GM12875 (cell line): Measurements from ENCODE around the gene MIXL1.
"Not testable (repeated sequence)": the region's sequence is repeated elsewhere in the genome, so short reads cannot be mapped to it uniquely, and the experiment has no call there.

Experiments used
- H3K4me3 ChIP-seq: one replicate; pipeline ENCODE4 v1.5.1; 2011; ENCODE audit warnings: low read depth, low read length, control low read depth
- CTCF ChIP-seq: IDR thresholded peaks from 2 replicates; pipeline ENCODE4 v1.5.1; 2011; ENCODE audit warnings: low read depth, mild to moderate bottlenecking, control low read depth, inconsistent platforms, low read length, moderate library complexity, borderline replicate concordance; ENCODE audit not compliant: insufficient read depth

Gene MIXL1

DNA sequence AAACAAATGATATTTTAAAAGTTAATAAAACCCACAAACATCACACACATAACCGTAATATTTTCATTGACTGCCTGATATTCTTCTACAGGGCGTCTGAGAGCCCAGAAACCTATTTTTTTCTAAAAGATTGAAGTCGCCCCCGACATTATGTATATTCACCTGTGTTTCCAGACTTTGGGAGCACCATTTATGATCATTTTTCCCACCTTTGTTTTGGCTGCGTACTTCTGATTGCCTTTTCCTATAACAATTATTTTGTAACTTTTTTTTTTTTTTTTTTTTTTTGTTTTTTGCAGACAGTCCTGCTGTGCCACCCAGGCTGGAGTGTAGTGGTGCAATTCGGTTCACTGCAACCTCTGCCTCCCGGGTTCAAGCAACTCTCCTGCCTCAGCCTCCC is 36.1 kb upstream of the MIXL1 start:
- peak overlapping the region; percentile 85 for H3K4me3 ChIP-seq

GRCh38 chr1:226195144-226195543 is 28.3 kb upstream of the MIXL1 start:
- no peak overlapping the region for H3K4me3 ChIP-seq
- TF ChIP-seq CTCF = no peak

More for the DNA sequence above, 36.1 kb upstream of the MIXL1 start:
- TF ChIP-seq CTCF = no peak

DNA sequence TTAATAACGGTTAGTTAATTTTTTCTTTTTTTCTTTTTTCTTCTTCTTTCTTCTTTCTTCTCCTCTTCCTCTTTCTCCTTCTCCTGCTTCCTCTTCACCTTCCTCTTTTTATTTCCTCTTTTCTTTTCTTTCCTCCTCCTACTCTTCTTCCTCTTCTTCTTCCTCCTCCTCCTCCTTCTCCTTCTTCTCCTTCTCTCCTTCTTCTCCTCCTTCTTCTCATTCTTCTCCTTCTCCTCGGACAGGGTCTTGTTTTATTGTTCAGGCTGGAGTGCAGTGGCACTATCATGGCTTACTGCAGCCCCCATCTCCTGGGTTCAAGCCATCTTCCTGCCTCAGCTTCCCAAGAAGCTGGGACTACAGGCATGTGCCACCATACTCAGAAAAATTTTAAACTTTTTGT is 23.5 kb upstream of the MIXL1 start:
- no peak for TF ChIP-seq CTCF

GRCh38 chr1:226201029-226201593 is 22.4 kb upstream of the MIXL1 start:
- peak; percentile 48 for TF ChIP-seq CTCF
- H3K4me3 ChIP-seq = no peak overlapping the region

More for the DNA sequence above, 23.5 kb upstream of the MIXL1 start:
- no peak overlapping the region for H3K4me3 ChIP-seq

GRCh38 chr1:226202246-226202645 is 21.2 kb upstream of the MIXL1 start:
- TF ChIP-seq CTCF = no peak
- H3K4me3 ChIP-seq = no peak overlapping the region

GRCh38 chr1:226202666-226203065 is 20.8 kb upstream of the MIXL1 start:
- H3K4me3 ChIP-seq = not testable (repeated sequence)

DNA sequence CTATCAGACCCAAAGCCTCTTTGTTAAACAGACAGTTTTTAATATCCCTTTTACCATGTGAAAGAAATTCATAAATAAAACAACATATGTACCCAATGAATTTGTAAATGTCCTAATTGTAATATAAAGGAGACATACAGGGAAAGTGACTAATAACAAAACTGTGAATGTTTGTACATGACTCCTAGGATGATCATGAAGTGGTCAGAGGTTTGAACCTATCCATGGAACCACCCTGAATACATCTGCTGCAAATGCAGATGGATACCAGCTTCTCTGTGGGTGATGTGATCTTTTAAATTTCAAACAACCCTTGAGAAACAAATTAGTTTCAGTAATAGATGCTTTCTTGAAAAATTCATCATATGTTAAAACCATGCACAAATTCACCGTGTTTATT is 20.2 kb upstream of the MIXL1 start:
- H3K4me3 ChIP-seq = no peak overlapping the region
- no peak for TF ChIP-seq CTCF

- no peak for TF ChIP-seq CTCF
- no peak overlapping the region for H3K4me3 ChIP-seq
Observed at GRCh38 chr1:226203655-226204054, 19.8 kb upstream of the MIXL1 start.
